ENCODE data around the gene FBLN5.
"Not testable (repeated sequence)": the region's sequence is repeated elsewhere in the genome, so short reads cannot be mapped to it uniquely, and the experiment has no call there.

FBLN5 gene

DNA sequence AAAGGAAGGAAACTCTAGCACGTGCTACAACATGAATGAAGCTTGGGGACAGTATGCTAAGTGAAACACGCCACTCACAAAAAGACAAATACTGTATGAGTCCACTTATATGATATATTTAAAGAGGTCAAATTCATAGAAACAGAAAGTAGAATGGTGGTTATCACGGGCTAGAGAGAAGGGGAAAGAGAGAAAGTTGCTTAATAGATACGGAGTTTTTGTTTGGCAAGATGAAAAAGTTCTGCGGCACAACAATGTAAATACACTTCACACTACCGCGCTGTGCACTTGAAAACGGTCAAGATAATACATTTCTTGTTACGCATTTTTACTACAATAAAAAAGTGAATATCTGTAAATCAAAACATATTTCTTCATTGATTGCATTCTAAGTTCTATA lies 37.3 kb downstream of the FBLN5 start:
- no peak for DNase-seq (ENCODE audit: low read depth, low spot score)

DNA sequence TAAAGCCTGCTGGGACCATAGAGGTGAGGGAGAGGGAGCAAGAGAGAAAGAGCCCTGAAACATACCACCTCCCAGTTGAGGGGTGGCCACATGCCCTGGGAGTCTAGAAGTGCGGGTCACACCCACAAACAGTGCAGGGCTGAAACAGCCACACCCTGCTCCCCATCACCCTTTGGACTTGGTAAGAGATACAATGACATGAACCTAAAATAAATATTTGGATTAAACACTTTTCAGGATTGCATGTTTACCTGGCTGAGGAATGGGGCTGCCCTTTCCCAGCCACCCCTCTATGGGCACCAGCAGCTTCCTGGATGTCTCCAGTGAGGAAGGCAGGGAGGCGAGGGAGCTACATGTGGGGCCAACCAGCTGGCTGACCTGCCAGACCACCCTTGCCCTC lies 41.1 kb downstream of the FBLN5 start:
- DNase-seq (ENCODE audit: low read depth, low spot score) = no peak

DNA sequence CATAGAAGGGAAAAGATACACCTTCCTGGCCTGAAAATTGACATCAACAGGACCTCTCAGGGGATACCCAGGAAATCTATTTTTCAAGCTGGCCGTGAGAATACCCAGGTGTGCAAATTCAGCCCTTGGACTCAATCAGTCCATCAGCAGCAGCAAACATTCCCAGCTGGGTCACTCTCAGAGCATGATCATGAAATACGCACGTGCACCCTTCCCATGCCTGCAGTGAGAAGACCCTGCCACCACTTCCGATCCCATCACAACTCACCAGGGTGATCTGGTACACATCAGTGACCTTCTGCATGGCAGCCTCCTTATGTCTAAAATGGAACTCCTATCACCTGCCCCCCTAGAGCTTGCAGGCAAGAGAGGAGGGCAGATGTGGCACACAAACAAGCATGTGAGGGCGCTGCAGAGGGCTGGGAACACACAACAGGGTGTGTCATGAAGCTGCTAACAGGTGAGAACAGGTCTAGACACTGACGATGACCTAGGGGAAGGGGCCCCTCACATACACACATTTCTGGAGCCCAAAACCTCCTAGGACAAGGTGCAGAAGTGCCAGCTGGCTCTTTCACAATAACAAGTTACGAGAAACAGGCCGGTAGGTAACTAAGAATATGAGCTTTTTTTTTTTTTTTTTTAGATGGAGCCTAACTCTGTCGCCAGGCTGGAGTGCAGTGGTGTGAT lies 42.4 kb downstream of the FBLN5 start:
- DNase-seq (ENCODE audit: low read depth, low spot score) = no peak

DNA sequence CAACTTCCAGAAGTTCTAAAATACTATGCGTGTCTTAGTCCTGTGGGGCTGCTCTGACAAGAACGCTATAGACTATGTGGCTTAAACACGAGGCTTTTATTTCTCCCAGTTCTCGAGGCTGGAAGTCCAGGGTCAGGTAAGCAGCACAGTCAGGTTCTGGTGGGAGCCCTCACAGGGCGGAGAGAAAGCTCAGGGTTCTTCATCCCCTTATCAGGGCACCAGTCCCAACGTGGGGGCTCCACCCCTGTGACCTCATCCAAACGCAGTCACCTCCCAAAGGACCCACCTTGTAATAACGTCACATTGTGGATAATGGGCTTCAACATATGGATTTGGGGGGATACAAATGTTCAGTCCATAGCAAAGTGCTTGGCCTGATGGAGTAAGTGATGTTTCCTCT lies 43.0 kb downstream of the FBLN5 start:
- no peak for DNase-seq (ENCODE audit: low read depth, low spot score)

DNA sequence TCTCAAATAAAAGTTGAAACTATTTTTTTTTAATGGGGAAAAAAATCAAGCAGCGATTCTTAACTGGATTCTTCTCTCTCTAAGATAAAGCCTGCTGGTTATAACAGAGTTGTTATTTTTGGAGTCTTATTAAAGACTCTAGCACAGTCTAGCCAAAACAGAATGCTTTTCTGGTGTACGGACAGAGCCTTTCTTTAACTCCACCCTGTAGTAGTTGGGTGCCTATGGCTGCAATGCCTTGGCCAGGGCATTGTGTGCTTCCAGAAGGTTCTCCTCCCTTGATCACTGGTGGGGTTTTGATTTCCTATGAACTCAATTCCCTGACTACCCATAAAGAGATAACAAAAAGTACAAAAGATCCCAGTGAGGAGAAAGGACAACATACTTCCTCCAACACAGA lies 44.4 kb downstream of the FBLN5 start:
- no peak for DNase-seq (ENCODE audit: low read depth, low spot score)

DNA sequence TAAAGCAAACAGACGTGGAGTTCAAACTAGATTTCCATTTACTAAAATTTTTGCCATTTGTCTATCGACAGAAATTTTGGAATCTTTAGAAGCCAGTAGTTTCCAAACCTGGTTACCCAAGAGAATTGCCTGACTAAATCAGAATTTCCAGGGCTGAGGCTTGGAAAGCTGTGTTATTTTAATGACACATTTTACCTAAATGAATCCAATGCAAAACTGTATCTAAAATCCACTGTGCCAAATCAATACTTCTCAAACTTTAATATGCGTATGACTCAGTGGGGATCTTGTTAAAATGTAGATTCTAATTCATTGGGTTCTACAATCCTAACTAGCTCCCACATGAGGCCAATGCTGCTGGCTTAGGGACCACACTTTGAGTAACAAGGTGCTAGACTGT lies 45.2 kb downstream of the FBLN5 start:
- DNase-seq (ENCODE audit: low read depth, low spot score) = no peak

DNA sequence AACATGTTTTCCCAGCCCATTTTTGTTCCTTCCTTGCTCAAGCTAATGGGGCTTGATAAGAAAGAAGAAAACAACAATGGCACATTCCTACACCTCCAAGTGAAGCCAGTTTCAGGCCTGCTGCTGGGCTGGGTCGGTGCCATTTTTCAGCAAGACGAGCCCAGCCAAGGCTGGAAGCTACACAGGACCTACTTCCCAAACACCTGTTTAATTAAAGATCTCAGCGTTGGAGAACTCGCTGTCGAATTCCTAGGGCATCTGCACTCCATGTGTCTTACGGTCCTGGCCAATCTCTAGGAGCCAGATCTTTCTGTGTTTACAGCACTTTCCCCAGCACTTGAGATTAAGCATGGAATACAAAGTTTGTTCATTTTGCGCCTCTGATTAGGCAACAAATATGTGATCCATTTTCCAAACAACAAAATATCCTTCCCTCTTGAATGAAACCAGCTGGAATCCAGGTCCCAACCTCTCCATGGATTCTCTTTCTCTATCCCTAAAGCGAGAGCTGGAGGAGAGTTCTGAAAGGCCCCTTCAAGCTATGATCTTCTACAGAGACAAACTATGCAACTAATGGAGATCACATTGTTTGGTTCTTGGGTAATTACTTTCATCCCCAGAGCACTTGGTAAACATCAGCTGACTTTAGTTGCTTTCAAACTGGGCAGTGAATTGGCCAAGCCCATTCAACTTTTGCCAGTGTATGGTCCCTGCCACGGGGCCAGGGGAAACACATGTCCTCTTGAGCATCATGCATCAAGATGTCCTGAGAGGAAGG lies 45.9 kb downstream of the FBLN5 start:
- DNase-seq (ENCODE audit: low read depth, low spot score) = no peak

DNA sequence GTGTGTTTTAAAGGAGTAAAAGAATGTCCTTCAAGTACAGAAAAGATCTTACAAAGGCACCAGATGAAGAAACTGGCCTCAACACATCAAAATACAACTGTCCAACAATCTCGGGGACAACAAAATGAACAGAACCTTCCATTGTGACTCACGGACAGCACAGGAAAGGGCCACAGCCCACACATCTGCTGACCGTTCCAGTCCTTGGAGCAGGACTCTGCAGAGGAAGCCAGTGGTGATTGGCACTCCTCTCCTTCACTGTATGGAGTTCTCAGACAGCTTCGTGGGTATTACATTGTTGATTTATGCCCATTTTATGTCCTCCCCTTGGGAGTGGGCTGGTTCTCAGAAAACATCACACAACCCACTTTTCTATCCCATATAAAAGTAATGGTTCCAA lies 47.7 kb downstream of the FBLN5 start:
- DNase-seq (ENCODE audit: low read depth, low spot score) = no peak

DNA sequence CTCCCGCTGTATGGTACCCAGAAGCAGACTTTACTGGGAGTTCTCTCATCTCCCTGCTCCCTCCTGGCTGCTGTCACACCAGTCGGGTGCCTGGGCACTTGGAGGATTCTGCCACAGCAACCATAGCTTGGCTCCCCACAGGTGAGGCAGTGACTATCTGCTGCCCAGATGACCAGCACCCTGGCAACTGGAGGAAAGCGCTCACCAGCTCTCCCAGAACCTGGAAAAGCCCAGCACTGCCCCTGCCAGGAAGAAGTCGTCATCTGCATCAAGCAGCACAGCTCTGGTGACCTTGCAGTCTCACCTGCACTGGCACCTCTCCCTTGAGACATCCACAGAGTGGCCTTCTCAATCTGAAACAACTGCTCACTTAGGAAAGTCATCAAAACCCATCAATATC lies 48.3 kb downstream of the FBLN5 start:
- DNase-seq (ENCODE audit: low read depth, low spot score) = no peak

DNA sequence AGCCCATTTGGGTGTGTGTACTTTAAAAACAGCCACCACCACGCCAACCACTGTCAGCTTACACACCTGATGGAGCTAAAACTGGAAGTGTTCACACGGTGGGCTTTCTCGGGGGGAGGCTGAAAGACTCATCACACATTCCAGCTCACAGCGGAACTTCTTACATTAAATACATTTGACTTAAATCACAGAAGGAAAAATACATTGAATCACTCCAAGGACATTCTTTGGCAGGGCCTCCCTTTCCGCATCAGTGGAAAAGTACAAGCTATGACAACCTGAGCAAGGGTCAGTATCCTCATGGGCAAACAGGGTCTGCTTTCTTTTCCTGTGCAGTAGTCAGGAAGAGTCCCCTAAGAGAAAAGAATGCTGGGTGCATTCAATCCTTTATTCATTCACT lies 49.1 kb downstream of the FBLN5 start:
- no peak for DNase-seq (ENCODE audit: low read depth, low spot score)

DNA sequence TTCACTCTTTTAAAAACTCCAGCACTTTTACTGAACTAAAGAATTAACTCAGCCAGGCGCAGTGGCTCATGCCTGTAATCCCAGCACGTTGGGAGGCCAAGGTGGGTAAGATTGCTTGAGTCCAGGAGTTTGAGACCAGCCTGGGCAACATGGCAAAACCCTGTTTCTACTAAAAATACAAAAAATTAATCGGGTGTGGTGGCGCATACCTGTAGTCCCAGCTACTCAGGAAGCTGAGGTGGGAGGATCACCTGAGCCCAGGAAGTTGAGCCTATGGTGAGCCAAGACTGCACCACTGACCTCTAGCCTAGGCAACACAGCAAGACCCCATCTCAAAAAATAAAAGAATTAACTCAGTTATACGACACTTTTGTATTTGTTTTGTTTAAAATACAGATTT lies 49.8 kb downstream of the FBLN5 start:
- DNase-seq (ENCODE audit: low read depth, low spot score) = not testable (repeated sequence)

DNA sequence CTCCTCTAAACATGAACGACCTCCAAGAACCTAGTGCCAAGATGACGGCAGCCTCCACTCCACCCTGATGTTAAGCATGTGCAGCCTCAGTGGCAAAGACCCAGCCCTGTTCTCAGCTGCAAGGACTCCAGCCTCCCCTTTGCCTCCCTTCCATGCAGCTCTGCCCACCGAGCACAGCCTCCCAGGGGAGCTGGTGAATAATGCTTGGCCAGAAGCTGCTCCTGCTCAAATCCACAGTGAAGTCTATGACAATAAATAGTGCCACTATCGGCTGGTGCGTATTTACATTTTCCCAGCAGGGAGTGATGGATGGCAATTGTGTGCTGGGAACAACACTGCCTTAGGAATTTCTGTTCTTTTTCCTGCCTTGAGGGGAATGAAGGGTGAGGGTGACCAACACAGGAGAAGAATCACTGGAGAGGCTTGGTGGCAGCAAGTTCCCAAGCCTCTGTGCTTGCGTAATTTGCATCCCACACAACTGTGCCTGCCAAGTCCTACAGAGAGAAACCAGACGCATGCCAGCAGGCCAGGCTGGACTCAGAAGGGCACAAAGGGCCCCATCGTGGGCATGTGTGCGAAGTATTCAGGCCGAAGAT lies 50.3 kb downstream of the FBLN5 start:
- no peak for DNase-seq (ENCODE audit: low read depth, low spot score)

DNA sequence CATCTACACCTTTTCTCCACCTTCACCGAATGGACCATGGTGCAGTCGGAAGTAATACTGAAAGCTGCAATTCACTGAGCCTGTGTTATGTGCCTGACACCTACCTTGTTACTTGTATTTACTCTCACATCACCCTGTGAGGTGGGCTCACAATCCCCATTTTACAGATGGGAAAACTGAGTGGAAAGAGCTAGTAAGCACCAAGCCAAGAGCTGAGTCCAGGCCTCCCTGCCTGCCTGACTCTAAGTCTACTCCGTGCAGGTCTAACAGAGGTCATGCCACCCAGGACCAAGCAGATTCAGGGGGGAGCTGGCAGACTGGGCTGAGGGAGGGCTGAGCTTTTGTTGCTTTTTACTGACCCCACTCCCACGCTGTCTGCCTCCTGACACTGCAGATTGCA lies 51.1 kb downstream of the FBLN5 start:
- no peak for DNase-seq (ENCODE audit: low read depth, low spot score)

DNA sequence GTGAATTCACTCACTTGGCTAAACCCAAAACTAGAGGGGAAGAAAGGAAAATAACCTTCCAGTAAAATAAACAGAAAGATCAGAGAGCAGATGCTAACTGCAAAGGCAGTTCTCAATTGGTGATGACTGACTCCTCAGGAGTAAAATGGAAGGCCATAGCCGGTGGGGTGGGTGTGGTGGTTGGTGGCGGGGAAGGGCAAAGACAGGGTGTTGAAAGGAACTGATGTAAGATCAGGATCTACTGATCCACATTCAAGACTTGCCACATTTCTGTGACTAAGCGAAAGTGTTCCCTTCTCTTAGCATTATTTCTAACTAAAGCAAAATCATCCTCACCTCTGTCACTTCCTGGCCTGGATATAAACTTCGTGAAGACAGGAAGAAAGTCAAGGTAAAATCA lies 53.8 kb downstream of the FBLN5 start:
- no peak for DNase-seq (ENCODE audit: low read depth, low spot score)

DNA sequence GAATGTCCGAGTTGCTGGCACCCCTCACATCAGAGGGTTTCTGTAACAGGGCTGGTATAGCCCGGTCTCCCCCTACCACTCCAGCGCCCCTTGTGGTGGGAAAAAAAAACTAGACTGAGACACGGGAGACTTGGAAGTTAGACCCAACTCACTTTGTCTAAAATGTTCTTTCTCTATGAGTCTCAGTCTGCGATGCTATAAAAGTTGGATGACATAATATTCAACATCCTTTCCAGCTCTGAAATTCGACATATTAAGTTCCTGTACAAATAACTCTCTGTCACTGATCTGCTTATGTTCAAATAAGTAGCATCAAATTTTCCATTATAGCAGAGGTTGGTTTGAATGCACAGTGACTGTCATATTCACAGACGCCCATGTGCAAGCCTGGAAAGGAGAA lies 54.5 kb downstream of the FBLN5 start:
- no peak for DNase-seq (ENCODE audit: low read depth, low spot score)

DNA sequence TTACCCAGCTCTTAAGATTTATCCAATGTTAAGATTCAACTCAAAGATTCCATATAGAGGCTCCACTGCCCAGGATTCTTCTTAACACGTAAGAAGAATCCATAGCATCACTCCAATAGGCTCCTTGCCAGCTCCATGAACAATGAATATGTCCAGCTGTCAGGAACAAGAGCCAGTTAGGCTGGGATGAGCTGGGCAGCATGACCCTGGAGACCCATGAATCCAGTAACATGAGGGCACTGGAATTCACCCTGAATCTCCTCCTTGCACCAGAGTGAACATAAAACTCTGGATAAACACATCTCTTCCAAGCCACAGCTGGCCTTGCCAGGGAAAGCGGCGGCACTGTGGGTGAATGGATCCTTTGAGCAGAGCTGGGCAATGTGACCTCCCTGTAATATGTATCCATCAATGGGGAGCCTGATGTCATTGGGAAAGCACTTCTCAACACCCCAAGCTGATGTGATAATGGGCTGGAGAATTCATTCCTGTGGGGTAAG lies 55.7 kb downstream of the FBLN5 start:
- DNase-seq (ENCODE audit: low read depth, low spot score) = no peak

DNA sequence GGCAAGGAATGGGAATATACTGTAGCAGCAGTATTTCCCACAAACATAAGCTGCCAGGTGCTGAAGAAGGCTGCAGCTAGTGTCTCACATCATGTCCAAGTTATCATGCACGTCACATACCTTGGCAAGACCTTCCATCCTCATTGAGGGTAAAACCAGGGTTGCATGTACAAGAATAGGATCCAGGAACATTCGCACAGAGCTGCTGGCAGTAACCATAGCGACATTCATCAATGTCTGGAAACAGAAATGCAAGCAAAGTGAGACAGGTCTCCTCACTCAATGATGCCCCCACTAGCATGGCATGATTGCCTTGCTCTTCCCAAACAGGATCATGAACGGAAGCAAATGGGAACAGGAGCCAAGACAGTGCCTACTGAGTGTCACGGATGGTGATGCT lies 56.4 kb downstream of the FBLN5 start:
- no peak for DNase-seq (ENCODE audit: low read depth, low spot score)

DNA sequence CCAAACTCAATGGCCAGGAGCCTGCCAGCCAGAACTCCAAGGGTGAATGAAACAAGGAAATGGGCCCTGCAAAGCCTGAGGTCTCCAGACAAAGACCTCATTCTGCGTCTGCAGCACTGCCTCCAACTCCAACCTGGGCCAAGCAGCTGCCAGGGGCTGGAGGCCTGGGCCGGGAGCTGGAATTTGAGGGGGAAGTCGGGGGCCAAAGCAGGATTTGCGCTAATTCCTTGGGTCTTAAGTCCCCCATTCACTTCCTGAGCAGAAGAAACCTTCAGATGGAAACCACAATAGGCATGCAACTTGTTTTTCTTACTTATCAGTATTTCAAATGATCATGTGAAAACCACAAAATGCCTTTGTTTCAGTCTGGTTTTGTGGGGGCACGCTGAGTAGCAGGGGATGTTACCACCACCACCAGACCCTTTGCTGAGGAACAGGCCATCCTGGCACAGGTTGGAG lies 57.2 kb downstream of the FBLN5 start:
- DNase-seq (ENCODE audit: low read depth, low spot score) = no peak

DNA sequence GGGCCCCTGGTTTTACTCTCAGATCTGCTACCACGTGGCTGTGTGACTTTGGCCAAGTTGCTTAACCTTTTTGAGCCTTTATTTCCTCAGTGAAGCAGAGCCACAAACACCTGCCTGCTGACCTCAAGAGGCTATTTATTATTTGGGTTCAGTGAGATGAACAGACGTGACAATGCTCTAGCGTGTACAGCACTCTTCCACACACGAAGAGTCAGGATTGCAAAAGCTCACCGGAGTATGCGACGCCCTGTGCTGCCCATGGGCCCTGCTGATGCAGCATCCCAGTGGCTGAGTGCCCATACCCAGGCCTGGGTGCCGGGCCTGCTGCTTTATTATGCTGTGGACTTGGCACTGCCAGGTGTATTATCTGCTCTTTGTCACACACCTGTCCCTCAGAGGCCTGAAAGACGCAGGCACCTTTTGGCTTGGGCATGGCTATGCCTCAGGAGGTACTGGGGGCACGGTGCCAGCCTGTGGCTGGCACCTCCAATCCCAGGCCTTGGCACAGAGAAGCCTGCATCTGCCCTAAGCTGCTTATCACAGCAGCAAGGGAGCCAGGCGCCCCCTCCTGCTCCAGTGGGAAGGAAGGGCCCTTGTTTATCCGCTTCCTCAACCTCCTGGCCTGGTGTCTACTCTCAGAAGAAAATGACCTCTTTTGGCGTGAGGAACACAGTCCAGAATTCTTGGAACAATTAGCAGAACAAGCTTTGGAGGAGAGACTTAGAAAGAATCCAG lies 57.9 kb downstream of the FBLN5 start:
- no peak for DNase-seq (ENCODE audit: low read depth, low spot score)

DNA sequence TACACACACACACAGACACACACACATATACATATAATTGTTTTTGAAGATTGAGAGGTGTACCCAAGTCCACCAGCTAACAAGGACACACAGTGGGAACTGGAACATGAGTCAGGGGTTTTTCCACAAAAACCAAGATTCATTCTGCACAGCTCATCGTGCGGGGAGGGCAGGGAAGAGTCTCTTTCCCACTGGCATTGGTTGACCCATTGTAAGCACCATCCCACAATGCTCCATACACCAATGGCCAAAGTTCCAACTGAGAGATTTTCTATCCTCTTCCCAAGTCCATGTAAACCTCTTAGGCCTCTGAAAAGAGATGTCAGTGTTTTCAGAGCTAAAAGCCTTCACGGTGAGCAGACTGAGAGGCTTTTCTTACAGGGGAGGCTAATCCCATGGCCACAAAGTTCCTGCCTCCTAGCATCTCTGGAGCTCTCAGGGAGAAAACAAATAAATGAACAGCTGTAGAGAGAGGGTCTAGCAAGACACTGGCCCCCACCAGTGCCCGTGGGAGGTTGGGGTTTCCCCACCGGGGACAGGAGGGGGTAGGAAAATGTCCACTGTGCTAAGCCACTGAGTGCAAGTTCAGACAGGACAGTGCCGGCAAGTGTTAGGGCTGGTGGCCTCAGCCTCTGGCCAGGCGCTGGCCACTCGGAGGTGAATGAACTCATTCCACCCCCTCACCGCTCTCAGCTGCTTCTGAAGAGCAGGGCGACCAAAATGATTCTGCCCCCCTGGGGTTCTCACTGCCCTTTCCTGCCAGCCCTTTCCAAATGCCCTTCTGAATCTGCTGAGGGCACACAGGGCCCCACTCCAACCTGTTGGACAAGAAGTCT lies 58.6 kb downstream of the FBLN5 start:
- no peak for DNase-seq (ENCODE audit: low read depth, low spot score)

DNA sequence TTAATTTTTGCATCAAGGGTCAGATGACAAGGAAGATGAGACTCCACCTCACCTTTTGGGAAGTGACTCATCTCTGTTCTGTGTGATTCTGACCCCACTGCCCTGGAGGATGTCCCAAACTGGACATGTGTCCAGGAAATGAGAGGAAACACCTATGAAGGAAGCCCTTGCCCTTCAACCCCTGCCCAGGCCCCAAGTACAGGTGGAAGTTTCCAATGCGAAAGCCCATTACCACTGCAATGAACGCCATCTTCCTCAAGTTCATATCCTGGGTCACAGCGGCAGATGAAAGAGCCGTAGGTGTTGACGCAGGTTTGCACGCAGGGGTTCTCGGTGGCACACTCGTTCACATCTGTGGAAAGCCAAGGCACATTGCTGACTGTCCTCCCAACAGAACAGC lies 60.5 kb downstream of the FBLN5 start:
- no peak for DNase-seq (ENCODE audit: low read depth, low spot score)
